Neural progenitor cell (in vitro differentiated cells): ENCODE results near the gene KCNJ14. TPM values are rescaled to one million over a fixed set of nuclear protein-coding genes. Genes with fewer than 3 reads are reported as not detected.

Experiments used
- DNase-seq: peaks from one replicate; pipeline ENCODE4 v3.0.0-alpha.2; 2016; ENCODE audit warnings: low spot score
- H2AFZ ChIP-seq: fragments of 200-600 bp; sonication (generic); replicated peaks from 2 replicates; pipeline ENCODE4 v1.6.1; 2016; ENCODE audit warnings: antibody characterized with exemption
- H3F3A ChIP-seq: fragments of 200-600 bp; sonication (generic); 2 replicates; pipeline ENCODE4 v1.6.1; 2016; ENCODE audit warnings: antibody characterized with exemption, low read depth
- H3K27ac ChIP-seq: fragments of 200-600 bp; sonication (generic); 2 replicates; pipeline ENCODE4 v1.5.1; 2016; ENCODE audit warnings: mild to moderate bottlenecking
- H3K27me3 ChIP-seq: fragments of 200-600 bp; sonication (generic); 2 replicates; pipeline ENCODE4 v1.6.1; 2016; ENCODE audit warnings: mild to moderate bottlenecking, moderate library complexity
- H3K36me3 ChIP-seq: fragments of 200-600 bp; sonication (generic); 2 replicates; pipeline ENCODE4 v1.5.1; 2016
- H3K4me1 ChIP-seq: fragments of 200-600 bp; sonication (generic); 2 replicates; pipeline ENCODE4 v1.6.1; 2016; ENCODE audit warnings: mixed run types
- H3K4me2 ChIP-seq: fragments of 200-600 bp; sonication (generic); 2 replicates; pipeline ENCODE4 v1.6.1; 2016
- H3K4me3 ChIP-seq: fragments of 200-600 bp; sonication (generic); 2 replicates; pipeline ENCODE4 v1.5.1; 2016
- H3K79me2 ChIP-seq: fragments of 200-600 bp; sonication (generic); 2 replicates; pipeline ENCODE4 v1.6.1; 2016; ENCODE audit warnings: low read depth
- H3K9ac ChIP-seq: fragments of 200-600 bp; sonication (generic); 2 replicates; pipeline ENCODE4 v1.6.1; 2016
- H3K9me3 ChIP-seq: fragments of 200-600 bp; sonication (generic); 2 replicates; pipeline ENCODE4 v1.5.1; 2016; ENCODE audit warnings: low read depth
- H4K20me1 ChIP-seq: fragments of 200-600 bp; sonication (generic); 2 replicates; pipeline ENCODE4 v1.6.1; 2016; ENCODE audit warnings: low read depth
- H3K27ac Mint-ChIP-seq: 3 replicates; pipeline ENCODE4 v1.8.0; 2021; ENCODE audit warnings: mixed read lengths
- H3K27me3 Mint-ChIP-seq: 2 replicates; pipeline ENCODE4 v1.8.0; 2022; ENCODE audit warnings: low read depth, mild to moderate bottlenecking, inconsistent platforms, moderate library complexity, mixed read lengths; ENCODE audit not compliant: insufficient read depth
- H3K36me3 Mint-ChIP-seq: 3 replicates; pipeline ENCODE4 v1.8.0; 2021; ENCODE audit warnings: mixed read lengths
- H3K4me1 Mint-ChIP-seq: 3 replicates; pipeline ENCODE4 v1.8.0; 2021; ENCODE audit warnings: mixed read lengths
- H3K4me3 Mint-ChIP-seq: 3 replicates; pipeline ENCODE4 v1.8.0; 2021; ENCODE audit warnings: mild to moderate bottlenecking, moderate library complexity, mixed read lengths
- H3K9me3 Mint-ChIP-seq: 3 replicates; pipeline ENCODE4 v1.8.0; 2020; ENCODE audit warnings: mixed read lengths
- CTCF ChIP-seq: fragments of 200-600 bp; sonication (generic); IDR thresholded peaks from 2 replicates; pipeline ENCODE4 v1.5.1; 2017; ENCODE audit warnings: antibody characterized with exemption, mild to moderate bottlenecking
- EZH2 ChIP-seq: fragments of 200-600 bp; sonication (generic); IDR thresholded peaks from 2 replicates; pipeline ENCODE4 v1.6.1; 2017; ENCODE audit warnings: antibody characterized with exemption, mild to moderate bottlenecking, moderate library complexity
- EZH2phosphoT487 ChIP-seq: fragments of 200-600 bp; sonication (generic); IDR thresholded peaks from 2 replicates; pipeline ENCODE4 v1.6.1; 2017; ENCODE audit warnings: antibody characterized with exemption
- total RNA-seq: library from RNA; depleted of rRNA; stranded (reverse); fragments of >200 nt; gene quantifications from 2 replicates; pipeline ENCODE4 v1.2.3, GENCODE V29; 2015; ENCODE audit warnings: low replicate concordance

KCNJ14 gene
- total RNA-seq, 1 donor from 2014 or later = 0.69 TPM

GRCh38 chr19:48461651-48461981 lies 6.2 kb downstream of the KCNJ14 start:
- H3K4me2 ChIP-seq = no peak overlapping the region
- no peak overlapping the region for H3K4me3 ChIP-seq
- Mint-ChIP-seq H3K4me3 (no peak overlapping the region), H3K9me3 (no peaks in the 10 kb centered on the region), H3K4me1 (peaks cover 2% of the 10 kb centered on the region), H3K36me3 (peaks cover 3% of the 10 kb centered on the region), H3K27ac (no peak overlapping the region), H3K27me3 (peaks cover 9% of the 10 kb centered on the region)
- H3F3A ChIP-seq = peaks cover 3% of the 10 kb centered on the region
- H3K27me3 ChIP-seq = no peaks in the 10 kb centered on the region
- no peak overlapping the region for H3K9ac ChIP-seq
- DNase-seq = no peak
- H4K20me1 ChIP-seq = no peaks in the 10 kb centered on the region
- H3K27ac ChIP-seq = no peak overlapping the region
- no peaks in the 10 kb centered on the region for H3K9me3 ChIP-seq
- no peaks in the 10 kb centered on the region for H3K79me2 ChIP-seq
- no peak overlapping the region for H2AFZ ChIP-seq
- H3K4me1 ChIP-seq = no peaks in the 10 kb centered on the region
- H3K36me3 ChIP-seq = no peaks in the 10 kb centered on the region
- no peak for TF ChIP-seq CTCF
- no peak for TF ChIP-seq EZH2
- TF ChIP-seq EZH2phosphoT487 = no peak

GRCh38 chr19:48461982-48462655 lies 6.7 kb downstream of the KCNJ14 start:
- H3K4me3 ChIP-seq = no peak overlapping the region
- Mint-ChIP-seq H3K27me3 (peaks cover 9% of the 10 kb centered on the region), H3K4me3 (no peak overlapping the region), H3K9me3 (no peaks in the 10 kb centered on the region), H3K4me1 (peaks cover 7% of the 10 kb centered on the region), H3K36me3 (peaks cover 3% of the 10 kb centered on the region), H3K27ac (no peak overlapping the region)
- H3K4me2 ChIP-seq = no peak overlapping the region
- no peaks in the 10 kb centered on the region for H3K27me3 ChIP-seq
- DNase-seq = peak; percentile 39
- no peak overlapping the region for H3K27ac ChIP-seq
- no peaks in the 10 kb centered on the region for H3K36me3 ChIP-seq
- H3K79me2 ChIP-seq = no peaks in the 10 kb centered on the region
- no peaks in the 10 kb centered on the region for H4K20me1 ChIP-seq
- H3F3A ChIP-seq = peaks cover 6% of the 10 kb centered on the region
- H3K9ac ChIP-seq = no peak overlapping the region
- H3K9me3 ChIP-seq = no peaks in the 10 kb centered on the region
- H2AFZ ChIP-seq = no peak overlapping the region
- TF ChIP-seq CTCF (no peak), EZH2 (no peak), EZH2phosphoT487 (no peak)
- peaks cover 3% of the 10 kb centered on the region for H3K4me1 ChIP-seq

- H3K9me3 Mint-ChIP-seq = no peaks in the 10 kb centered on the region
- Histone ChIP-seq H3K4me3 (no peak overlapping the region), H3K27ac (no peak overlapping the region), H3K36me3 (no peaks in the 10 kb centered on the region), H3K4me2 (no peak overlapping the region), H3K79me2 (peaks cover 11% of the 10 kb centered on the region), H2AFZ (no peak overlapping the region), H3K27me3 (no peaks in the 10 kb centered on the region), H3K9me3 (no peaks in the 10 kb centered on the region), H4K20me1 (peaks cover 6% of the 10 kb centered on the region), H3F3A (peaks cover 24% of the 10 kb centered on the region), H3K9ac (no peak overlapping the region), H3K4me1 (peaks cover 18% of the 10 kb centered on the region)
- peaks cover 6% of the 10 kb centered on the region for H3K27me3 Mint-ChIP-seq
- DNase-seq = no peak
- no peak overlapping the region for H3K4me3 Mint-ChIP-seq
- TF ChIP-seq EZH2 = no peak
- TF ChIP-seq CTCF = no peak
- TF ChIP-seq EZH2phosphoT487 = no peak
- H3K4me1 Mint-ChIP-seq = peaks cover 24% of the 10 kb centered on the region
- no peak overlapping the region for H3K27ac Mint-ChIP-seq
- H3K36me3 Mint-ChIP-seq = no peaks in the 10 kb centered on the region
These were observed 9.8 kb downstream of the KCNJ14 start for GRCh38 chr19:48465215-48465614.
